ENCODE results near the gene CFAP251.

Gene CFAP251

GRCh38 chr12:121980892-121981272 is 62.5 kb downstream of the CFAP251 start:
- Histone ChIP-seq H4K91ac (ENCODE audit: low read depth, low read length) (no peak overlapping the region), H3K36me3 (ENCODE audit: control insufficient read depth in 1 of 2, insufficient read depth in 2 of 2, low read length in 2 of 2) (no peaks in the 10 kb centered on the region), H3K9ac (ENCODE audit: low read length) (no peak overlapping the region), H2BK12ac (ENCODE audit: low read length) (no peak overlapping the region), H3K4me2 (ENCODE audit: low read length) (no peak overlapping the region), H3K23ac (ENCODE audit: low read length) (no peak overlapping the region), H3K4ac (ENCODE audit: low read depth, low read length) (no peak overlapping the region), H3K18ac (ENCODE audit: low read length) (no peak overlapping the region), H2AFZ (ENCODE audit: insufficient read depth, low read length, poor library complexity) (no peak overlapping the region), H3K27ac (ENCODE audit: low read depth, low read length) (no peak overlapping the region), H3K4me3 (ENCODE audit: low read depth, low read length) (no peak overlapping the region), H3K14ac (ENCODE audit: low read length) (no peak overlapping the region), H2BK120ac (ENCODE audit: insufficient read depth, low read length, poor library complexity) (no peak overlapping the region), H3K9me3 (ENCODE audit: insufficient read depth, low read depth, low read length) (no peaks in the 10 kb centered on the region), H4K12ac (ENCODE audit: low read depth, low read length) (no peak overlapping the region), H4K8ac (ENCODE audit: low read depth, low read length) (no peak overlapping the region), H3K27me3 (ENCODE audit: insufficient read depth, low read length) (no peaks in the 10 kb centered on the region), H3K79me1 (ENCODE audit: low read length) (no peaks in the 10 kb centered on the region), H3K4me1 (ENCODE audit: control insufficient read depth in 1 of 2, insufficient read depth in 2 of 2, low read length in 2 of 2) (no peaks in the 10 kb centered on the region), H3K79me2 (ENCODE audit: control insufficient read depth, insufficient read depth, low read length, poor library complexity) (no peaks in the 10 kb centered on the region), H2BK5ac (ENCODE audit: low read depth, low read length, poor library complexity) (no peak overlapping the region), H2AK5ac (ENCODE audit: low read length) (no peak overlapping the region)
- WGBS (ENCODE audit: extremely low coverage, insufficient coverage, insufficient read length) = no CpG with 5 or more reads among the region's 14 CpGs
- no peak for DNase-seq

- no peak overlapping the region for H2AK5ac ChIP-seq (ENCODE audit: low read length)
- no peak for DNase-seq
These were observed 63.1 kb downstream of the CFAP251 start for GRCh38 chr12:121981456-121981855.

GRCh38 chr12:121982950-121983349 is 64.6 kb downstream of the CFAP251 start:
- H4K91ac ChIP-seq (ENCODE audit: low read depth, low read length) = no peak overlapping the region
- no peak overlapping the region for H2BK120ac ChIP-seq (ENCODE audit: insufficient read depth, low read length, poor library complexity)
- DNase-seq = no peak
- H3K27ac ChIP-seq (ENCODE audit: low read depth, low read length) = no peak overlapping the region
- no peak overlapping the region for H4K8ac ChIP-seq (ENCODE audit: low read depth, low read length)
- no peaks in the 10 kb centered on the region for H3K27me3 ChIP-seq (ENCODE audit: insufficient read depth, low read length)
- H2BK12ac ChIP-seq (ENCODE audit: low read length) = no peak overlapping the region
- WGBS (ENCODE audit: extremely low coverage, insufficient coverage, insufficient read length) = no CpG with 5 or more reads among the region's 6 CpGs
- no peak overlapping the region for H3K23ac ChIP-seq (ENCODE audit: low read length)
- H3K79me2 ChIP-seq (ENCODE audit: control insufficient read depth, insufficient read depth, low read length, poor library complexity) = no peaks in the 10 kb centered on the region
- H3K9ac ChIP-seq (ENCODE audit: low read length) = no peak overlapping the region
- H3K4me1 ChIP-seq (ENCODE audit: control insufficient read depth in 1 of 2, insufficient read depth in 2 of 2, low read length in 2 of 2) = no peaks in the 10 kb centered on the region
- no peak overlapping the region for H3K4me2 ChIP-seq (ENCODE audit: low read length)
- H3K9me3 ChIP-seq (ENCODE audit: insufficient read depth, low read depth, low read length) = no peaks in the 10 kb centered on the region
- no peaks in the 10 kb centered on the region for H3K79me1 ChIP-seq (ENCODE audit: low read length)
- H2AFZ ChIP-seq (ENCODE audit: insufficient read depth, low read length, poor library complexity) = no peak overlapping the region
- H3K4me3 ChIP-seq (ENCODE audit: low read depth, low read length) = no peak overlapping the region
- no peak overlapping the region for H3K4ac ChIP-seq (ENCODE audit: low read depth, low read length)
- H3K18ac ChIP-seq (ENCODE audit: low read length) = no peak overlapping the region
- H2AK5ac ChIP-seq (ENCODE audit: low read length) = no peak overlapping the region
- H3K36me3 ChIP-seq (ENCODE audit: control insufficient read depth in 1 of 2, insufficient read depth in 2 of 2, low read length in 2 of 2) = no peaks in the 10 kb centered on the region
- H2BK5ac ChIP-seq (ENCODE audit: low read depth, low read length, poor library complexity) = no peak overlapping the region
- H3K14ac ChIP-seq (ENCODE audit: low read length) = no peak overlapping the region
- H4K12ac ChIP-seq (ENCODE audit: low read depth, low read length) = no peak overlapping the region

More at GRCh38 chr12:121981456-121981855, 63.1 kb downstream of the CFAP251 start:
- H3K27me3 ChIP-seq (ENCODE audit: insufficient read depth, low read length) = no peaks in the 10 kb centered on the region
- H3K79me2 ChIP-seq (ENCODE audit: control insufficient read depth, insufficient read depth, low read length, poor library complexity) = no peaks in the 10 kb centered on the region
- no peak overlapping the region for H2BK120ac ChIP-seq (ENCODE audit: insufficient read depth, low read length, poor library complexity)
- no peaks in the 10 kb centered on the region for H3K4me1 ChIP-seq (ENCODE audit: control insufficient read depth in 1 of 2, insufficient read depth in 2 of 2, low read length in 2 of 2)
- H3K36me3 ChIP-seq (ENCODE audit: control insufficient read depth in 1 of 2, insufficient read depth in 2 of 2, low read length in 2 of 2) = no peaks in the 10 kb centered on the region
- H3K4me3 ChIP-seq (ENCODE audit: low read depth, low read length) = no peak overlapping the region
- no peak overlapping the region for H3K4me2 ChIP-seq (ENCODE audit: low read length)
- H4K8ac ChIP-seq (ENCODE audit: low read depth, low read length) = no peak overlapping the region
- no peak overlapping the region for H3K18ac ChIP-seq (ENCODE audit: low read length)
- no peak overlapping the region for H3K27ac ChIP-seq (ENCODE audit: low read depth, low read length)
- no peak overlapping the region for H4K91ac ChIP-seq (ENCODE audit: low read depth, low read length)
- no peak overlapping the region for H2BK12ac ChIP-seq (ENCODE audit: low read length)
- H2AFZ ChIP-seq (ENCODE audit: insufficient read depth, low read length, poor library complexity) = no peak overlapping the region
- H3K79me1 ChIP-seq (ENCODE audit: low read length) = no peaks in the 10 kb centered on the region
- no peaks in the 10 kb centered on the region for H3K9me3 ChIP-seq (ENCODE audit: insufficient read depth, low read depth, low read length)
- no CpG with 5 or more reads among the region's 8 CpGs for WGBS (ENCODE audit: extremely low coverage, insufficient coverage, insufficient read length)
- no peak overlapping the region for H3K14ac ChIP-seq (ENCODE audit: low read length)
- H2BK5ac ChIP-seq (ENCODE audit: low read depth, low read length, poor library complexity) = no peak overlapping the region
- no peak overlapping the region for H3K4ac ChIP-seq (ENCODE audit: low read depth, low read length)
- H4K12ac ChIP-seq (ENCODE audit: low read depth, low read length) = no peak overlapping the region
- H3K9ac ChIP-seq (ENCODE audit: low read length) = no peak overlapping the region
- no peak overlapping the region for H3K23ac ChIP-seq (ENCODE audit: low read length)

- Histone ChIP-seq H2BK12ac (ENCODE audit: low read length) (no peak overlapping the region), H2BK120ac (ENCODE audit: insufficient read depth, low read length, poor library complexity) (no peak overlapping the region), H3K4ac (ENCODE audit: low read depth, low read length) (no peak overlapping the region), H3K18ac (ENCODE audit: low read length) (no peak overlapping the region), H3K14ac (ENCODE audit: low read length) (no peak overlapping the region), H2AFZ (ENCODE audit: insufficient read depth, low read length, poor library complexity) (no peak overlapping the region), H4K8ac (ENCODE audit: low read depth, low read length) (no peak overlapping the region), H3K4me2 (ENCODE audit: low read length) (no peak overlapping the region), H3K23ac (ENCODE audit: low read length) (no peak overlapping the region), H3K27me3 (ENCODE audit: insufficient read depth, low read length) (no peaks in the 10 kb centered on the region), H3K27ac (ENCODE audit: low read depth, low read length) (no peak overlapping the region), H3K79me1 (ENCODE audit: low read length) (no peaks in the 10 kb centered on the region), H3K4me1 (ENCODE audit: control insufficient read depth in 1 of 2, insufficient read depth in 2 of 2, low read length in 2 of 2) (no peaks in the 10 kb centered on the region), H3K4me3 (ENCODE audit: low read depth, low read length) (no peak overlapping the region), H4K12ac (ENCODE audit: low read depth, low read length) (no peak overlapping the region), H3K9ac (ENCODE audit: low read length) (no peak overlapping the region), H2AK5ac (ENCODE audit: low read length) (no peak overlapping the region), H4K91ac (ENCODE audit: low read depth, low read length) (no peak overlapping the region), H3K9me3 (ENCODE audit: insufficient read depth, low read depth, low read length) (no peaks in the 10 kb centered on the region), H3K79me2 (ENCODE audit: control insufficient read depth, insufficient read depth, low read length, poor library complexity) (no peaks in the 10 kb centered on the region), H3K36me3 (ENCODE audit: control insufficient read depth in 1 of 2, insufficient read depth in 2 of 2, low read length in 2 of 2) (no peaks in the 10 kb centered on the region), H2BK5ac (ENCODE audit: low read depth, low read length, poor library complexity) (no peak overlapping the region)
- WGBS (ENCODE audit: extremely low coverage, insufficient coverage, insufficient read length) = no CpG with 5 or more reads among the region's 13 CpGs
- no peak for DNase-seq
These were observed 65.3 kb downstream of the CFAP251 start for GRCh38 chr12:121983536-121984210.
